Caco-2 (cell line): ENCODE measurements around the gene PACS2. TPM values are rescaled to one million over a fixed set of nuclear protein-coding genes. Genes with fewer than 3 reads are reported as not detected.

Experiments
- BruUV-seq: library from RNA; stranded (reverse); fragments of 400-500 nt; replicated peaks from 2 replicates; lab custom pipeline; 2021; lab: Mats Ljungman, UMichigan
- CTCF ChIA-PET: fragments of 300-600 bp; sonication (Branson Sonifier 250); formaldehyde crosslinking; loops from one replicate; lab custom pipeline; 2022; ENCODE audit warnings: antibody characterized with exemption; lab: Charles Lee
- POLR2A ChIA-PET: fragments of 300-600 bp; sonication (Branson Sonifier 250); formaldehyde crosslinking; loops from one replicate; lab custom pipeline; 2022; ENCODE audit warnings: antibody characterized with exemption; lab: Charles Lee
- DNase-seq, 2 experiments: peaks; one replicate each; pipeline versions ENCODE4 v3.0.0 to v3.0.0-alpha.2; 2020 to 2022
- H3K27me3 ChIP-seq: replicated peaks from 2 replicates; pipeline ENCODE4 v1.6.0; 2011; ENCODE audit warnings: low read length; ENCODE audit not compliant: control insufficient read depth, insufficient read depth
- H3K36me3 ChIP-seq: 2 replicates; pipeline ENCODE4 v1.5.1; 2011; ENCODE audit warnings: low read length; ENCODE audit not compliant: control insufficient read depth, insufficient read depth
- H3K4me1 ChIP-seq: fragments of 250-450 bp; sonication (Bioruptor Pico); 2 replicates; pipeline ENCODE4 v1.5.1; 2020; ENCODE audit warnings: mild to moderate bottlenecking
- H3K4me3 ChIP-seq: 2 replicates; pipeline ENCODE4 v1.5.1; 2011; ENCODE audit warnings: low read depth, mild to moderate bottlenecking, control low read depth, low read length
- H3K9me3 ChIP-seq: fragments of 250-450 bp; sonication (Bioruptor Pico); 2 replicates; pipeline ENCODE4 v1.5.1; 2020; ENCODE audit warnings: mild to moderate bottlenecking, moderate library complexity
- H3K27ac Mint-ChIP-seq: one replicate; pipeline ENCODE4 v1.8.0; 2022; ENCODE audit warnings: mixed read lengths; ENCODE audit not compliant: unreplicated experiment
- H3K27me3 Mint-ChIP-seq: one replicate; pipeline ENCODE4 v1.8.0; 2022; ENCODE audit warnings: mixed read lengths; ENCODE audit not compliant: insufficient read depth, unreplicated experiment
- H3K36me3 Mint-ChIP-seq: one replicate; pipeline ENCODE4 v1.8.0; 2022; ENCODE audit warnings: mild to moderate bottlenecking, mixed read lengths; ENCODE audit not compliant: insufficient read depth, unreplicated experiment
- H3K4me1 Mint-ChIP-seq: one replicate; pipeline ENCODE4 v1.8.0; 2022; ENCODE audit warnings: low read depth, mixed read lengths; ENCODE audit not compliant: unreplicated experiment
- H3K4me3 Mint-ChIP-seq: one replicate; pipeline ENCODE4 v1.8.0; 2022; ENCODE audit warnings: mild to moderate bottlenecking, moderate library complexity, mixed read lengths; ENCODE audit not compliant: unreplicated experiment
- H3K9me3 Mint-ChIP-seq: one replicate; pipeline ENCODE4 v1.8.0; 2022; ENCODE audit warnings: mixed read lengths; ENCODE audit not compliant: unreplicated experiment
- CTCF ChIP-seq, 2 experiments: fragments of 200-600 bp in 1 of 2; IDR thresholded peaks; 1 replicate in 1 of 2; 2 replicates in 1 of 2; pipeline versions ENCODE4 v1.5.1 to v1.8.0; 2011 to 2022; ENCODE audit warnings: antibody characterized with exemption in 1 of 2, control low read depth in 1 of 2, inconsistent platforms in 1 of 2, low read depth in 1 of 2, low read length in 1 of 2, mild to moderate bottlenecking in 1 of 2, moderate library complexity in 1 of 2; ENCODE audit not compliant: insufficient read depth in 1 of 2, severe bottlenecking in 1 of 2, unreplicated experiment in 1 of 2
- intact Hi-C: fragments of 100-400 bp; cut with micrococcal nuclease; formaldehyde crosslinking; loops from one replicate; pipeline ENCODE4 v1.10.0; 2022; ENCODE audit not compliant: unreplicated experiment
- total RNA-seq: library from RNA; stranded (reverse); gene quantifications from 2 replicates; pipeline ENCODE4 v1.2.3, GENCODE V29; 2022

The PACS2 gene
- total RNA-seq, 1 experiment from 2014 or later: 58.1 TPM

GRCh38 chr14:105374389-105374788 lies 59.8 kb downstream of the PACS2 start:
- H3K4me3 ChIP-seq: no peak overlapping the region
- H3K27me3 ChIP-seq: no peaks in the 10 kb centered on the region
- intact Hi-C loops: no loop called here
- TF ChIP-seq CTCF (IDR thresholded peaks at IDR 0.05; ENCODE audit: insufficient read depth in 1 of 2, low read depth in 1 of 2, low read length in 1 of 2, severe bottlenecking in 1 of 2, unreplicated experiment in 1 of 2): no peak
- H3K27ac Mint-ChIP-seq: no peak overlapping the region
- CTCF ChIA-PET: no interaction called here
- no peak for DNase-seq
- H3K4me1 Mint-ChIP-seq: no peaks in the 10 kb centered on the region
- peaks cover 24% of the 10 kb centered on the region for H3K36me3 Mint-ChIP-seq
- H3K9me3 Mint-ChIP-seq: no peaks in the 10 kb centered on the region
- H3K4me3 Mint-ChIP-seq: no peak overlapping the region
- H3K27me3 Mint-ChIP-seq: no peaks in the 10 kb centered on the region
- POLR2A ChIA-PET: no interaction called here
- no peaks in the 10 kb centered on the region for H3K9me3 ChIP-seq
- no TSS peak for BruUV-seq
- H3K4me1 ChIP-seq: no peaks in the 10 kb centered on the region
- H3K36me3 ChIP-seq: no peaks in the 10 kb centered on the region

GRCh38 chr14:105375635-105376057 lies 61.1 kb downstream of the PACS2 start:
- no peaks in the 10 kb centered on the region for H3K4me1 Mint-ChIP-seq
- BruUV-seq: no TSS peak
- ChIA-PET POLR2A (no interaction called here), CTCF (no interaction called here)
- Histone ChIP-seq H3K4me3 (no peak overlapping the region), H3K36me3 (no peaks in the 10 kb centered on the region), H3K4me1 (no peaks in the 10 kb centered on the region), H3K27me3 (no peaks in the 10 kb centered on the region), H3K9me3 (no peaks in the 10 kb centered on the region)
- H3K4me3 Mint-ChIP-seq: no peak overlapping the region
- peaks cover 28% of the 10 kb centered on the region for H3K36me3 Mint-ChIP-seq
- intact Hi-C loops: no loop called here
- no peak overlapping the region for H3K27ac Mint-ChIP-seq
- TF ChIP-seq CTCF (IDR thresholded peaks at IDR 0.05; ENCODE audit: insufficient read depth in 1 of 2, low read depth in 1 of 2, low read length in 1 of 2, severe bottlenecking in 1 of 2, unreplicated experiment in 1 of 2): no peak
- H3K27me3 Mint-ChIP-seq: no peaks in the 10 kb centered on the region
- no peaks in the 10 kb centered on the region for H3K9me3 Mint-ChIP-seq
- no peak for DNase-seq

GRCh38 chr14:105376521-105377440 lies 62.2 kb downstream of the PACS2 start:
- Histone ChIP-seq H3K4me3 (no peak overlapping the region), H3K4me1 (no peaks in the 10 kb centered on the region), H3K36me3 (no peaks in the 10 kb centered on the region), H3K9me3 (no peaks in the 10 kb centered on the region), H3K27me3 (no peaks in the 10 kb centered on the region)
- Mint-ChIP-seq H3K4me1 (no peaks in the 10 kb centered on the region), H3K27me3 (no peaks in the 10 kb centered on the region), H3K4me3 (no peak overlapping the region), H3K27ac (no peak overlapping the region), H3K9me3 (no peaks in the 10 kb centered on the region), H3K36me3 (peaks cover 28% of the 10 kb centered on the region)
- BruUV-seq: no TSS peak
- TF ChIP-seq CTCF (IDR thresholded peaks at IDR 0.05; ENCODE audit: insufficient read depth in 1 of 2, low read depth in 1 of 2, low read length in 1 of 2, severe bottlenecking in 1 of 2, unreplicated experiment in 1 of 2): no peak
- DNase-seq: no peak
- intact Hi-C loops: no loop called here
- ChIA-PET CTCF (interaction anchor here (0.5 kb wide), 1 partner anchor 1284 kb away, joined by 6 read pairs; no protein-coding TSS in a partner anchor), POLR2A (no interaction called here)
